HG03159 (cell line): Measurements from ENCODE around the gene CACNA1H.
"Not testable (repeated sequence)": the region's sequence is repeated elsewhere in the genome, so short reads cannot be mapped to it uniquely, and the experiment has no call there.

Experiments used
- ATAC-seq: cut with Tn5 transposase; IDR thresholded peaks from one replicate; pipeline ENCODE4 v1.9.1; 2021; ENCODE audit warnings: mild to moderate bottlenecking, moderate library complexity; ENCODE audit not compliant: unreplicated experiment

CACNA1H gene

GRCh38 chr16:1243363-1243762 is 90.5 kb downstream of the CACNA1H start:
- not testable (repeated sequence) for ATAC-seq

GRCh38 chr16:1243907-1244850 is 91.3 kb downstream of the CACNA1H start:
- not testable (repeated sequence) for ATAC-seq

GRCh38 chr16:1244881-1245280 is 92.0 kb downstream of the CACNA1H start:
- ATAC-seq = no peak

- ATAC-seq = no peak
Measured at GRCh38 chr16:1245452-1246020, 92.6 kb downstream of the CACNA1H start.

- ATAC-seq = not testable (repeated sequence)
Measured at GRCh38 chr16:1247903-1248537, 95.1 kb downstream of the CACNA1H start.

GRCh38 chr16:1249031-1249755 is 96.3 kb downstream of the CACNA1H start:
- not testable (repeated sequence) for ATAC-seq

GRCh38 chr16:1253701-1254364 is 100.9 kb downstream of the CACNA1H start:
- not testable (repeated sequence) for ATAC-seq

- ATAC-seq = not testable (repeated sequence)
Measured at GRCh38 chr16:1254821-1255220, 101.9 kb downstream of the CACNA1H start.

- not testable (repeated sequence) for ATAC-seq
Measured at GRCh38 chr16:1255276-1256122, 102.6 kb downstream of the CACNA1H start, which contains the start of gene TPSD1. Gene TPSD1 (plus strand): TSS chr16:1256069. CDS start chr16:1256281, 212 bp downstream.

- ATAC-seq = not testable (repeated sequence)
Measured at GRCh38 chr16:1256296-1256873, 103.5 kb downstream of the CACNA1H start.

GRCh38 chr16:1256874-1257322 is 104.0 kb downstream of the CACNA1H start:
- ATAC-seq = no peak

GRCh38 chr16:1257561-1258224 is 104.8 kb downstream of the CACNA1H start:
- ATAC-seq = no peak

GRCh38 chr16:1258225-1258600 is 105.3 kb downstream of the CACNA1H start:
- ATAC-seq = no peak

- ATAC-seq = no peak
Measured at GRCh38 chr16:1258906-1259759, 106.2 kb downstream of the CACNA1H start.

GRCh38 chr16:1259760-1260068 is 106.8 kb downstream of the CACNA1H start:
- ATAC-seq = no peak

GRCh38 chr16:1260101-1260680 is 107.3 kb downstream of the CACNA1H start:
- ATAC-seq = no peak

- no peak for ATAC-seq
Measured at GRCh38 chr16:1261131-1261892, 108.4 kb downstream of the CACNA1H start.
